Left lung (tissue), 10 donors: ENCODE results near the gene NEURL2. TPM values are rescaled to one million over a fixed set of nuclear protein-coding genes. Genes with fewer than 3 reads are reported as not detected.

ENCODE experiments used
- ATAC-seq: fragments of 200-7000 bp; cut with Tn5 transposase; one replicate; pipeline ENCODE4 v1.9.1; 2020; ENCODE audit warnings: moderate library complexity
- DNase-seq, 4 donors: peaks; one replicate each; pipeline ENCODE4 v3.0.0-alpha.2; 2013 to 2020
- H3K27ac ChIP-seq, 2 donors: fragments of 200-600 bp; sonication (generic) in 1 of 2; one replicate each; pipeline versions ENCODE4 v1.5.0 to v1.8.0; 2020 to 2021
- H3K27me3 ChIP-seq, 2 donors: fragments of 200-600 bp; sonication (generic) in 1 of 2; one replicate each; pipeline versions ENCODE4 v1.5.0 to v1.8.0; 2020 to 2021
- H3K36me3 ChIP-seq, 2 donors: fragments of 200-600 bp; sonication (generic) in 1 of 2; one replicate each; pipeline versions ENCODE4 v1.5.0 to v1.8.0; 2020 to 2021
- H3K4me1 ChIP-seq, 2 donors: fragments of 200-600 bp; one replicate each; pipeline ENCODE4 v1.8.0; 2021
- H3K4me3 ChIP-seq, 2 donors: fragments of 200-600 bp; sonication (generic) in 1 of 2; one replicate each; pipeline versions ENCODE4 v1.5.0 to v1.8.0; 2020 to 2021; ENCODE audit warnings: mild to moderate bottlenecking in 1 of 2
- H3K9me3 ChIP-seq, 2 donors: fragments of 200-600 bp; sonication (generic) in 1 of 2; one replicate each; pipeline versions ENCODE4 v1.5.0 to v1.8.0; 2020 to 2021
- intact Hi-C, 2 donors: fragments of 100-400 bp; cut with DNase I; formaldehyde crosslinking; loops; one replicate each; pipeline versions ENCODE4 v1.11.2 to v1.14.2; 2022
- polyA plus RNA-seq, 6 donors: library from polyadenylated mRNA; unstranded; fragments of 120-200 nt; gene quantifications; one replicate each; pipeline ENCODE4 v1.2.1, GENCODE V29; 2013; ENCODE audit not compliant: insufficient read length in 6 of 6
- total RNA-seq, 2 donors: library from RNA; stranded (reverse); fragmentation: NEBNext Ultra II Directional; extraction: Animal tissue kit (Norgen Biotek cat#: 25700); gene quantifications; one replicate each; pipeline ENCODE4 v1.2.1, GENCODE V29; 2021
- TF ChIP-seq, protein P1 (sequence below), 2 donors: fragments of 200-600 bp; sonication (generic) in 1 of 2; IDR thresholded peaks; one replicate each; pipeline versions ENCODE4 v1.5.0 to v1.8.0; 2021; ENCODE audit warnings: antibody characterized with exemption in 2 of 2
- donor health status: DM: no; HTN: yes; CAD: no.
- donor health status: DM: no; HTN: no; CAD: no.

Gene NEURL2
- total and polyA plus RNA-seq, 8 donors = 3.4 to 5.6 (median 4.3) TPM

DNA sequence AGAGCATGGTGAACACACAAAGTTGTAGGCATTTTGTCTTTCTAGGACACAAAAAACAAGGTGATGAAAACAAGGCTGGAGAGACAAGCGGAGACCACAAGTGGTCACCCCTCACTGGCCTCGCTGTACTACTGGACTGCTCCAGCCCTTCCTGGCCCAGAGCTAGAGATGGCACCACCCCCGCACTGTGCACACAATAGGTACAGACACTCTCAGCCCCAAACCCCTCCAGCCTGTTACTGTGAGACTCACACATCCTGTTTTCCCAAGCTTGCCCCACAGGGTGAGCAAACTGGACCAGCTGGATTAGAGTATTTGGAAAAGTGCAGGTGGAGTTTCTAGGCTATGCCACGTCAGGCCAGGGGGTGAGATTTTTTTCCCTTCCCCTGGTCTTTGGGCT, 18.4 kb downstream of the NEURL2 start:
- no peak overlapping the region for H3K4me3 ChIP-seq
- no peaks in the 10 kb centered on the region for H3K9me3 ChIP-seq
- intact Hi-C loops = no loop called here
- no peaks in the 10 kb centered on the region for H3K27me3 ChIP-seq
- TF ChIP-seq, protein P1, sequence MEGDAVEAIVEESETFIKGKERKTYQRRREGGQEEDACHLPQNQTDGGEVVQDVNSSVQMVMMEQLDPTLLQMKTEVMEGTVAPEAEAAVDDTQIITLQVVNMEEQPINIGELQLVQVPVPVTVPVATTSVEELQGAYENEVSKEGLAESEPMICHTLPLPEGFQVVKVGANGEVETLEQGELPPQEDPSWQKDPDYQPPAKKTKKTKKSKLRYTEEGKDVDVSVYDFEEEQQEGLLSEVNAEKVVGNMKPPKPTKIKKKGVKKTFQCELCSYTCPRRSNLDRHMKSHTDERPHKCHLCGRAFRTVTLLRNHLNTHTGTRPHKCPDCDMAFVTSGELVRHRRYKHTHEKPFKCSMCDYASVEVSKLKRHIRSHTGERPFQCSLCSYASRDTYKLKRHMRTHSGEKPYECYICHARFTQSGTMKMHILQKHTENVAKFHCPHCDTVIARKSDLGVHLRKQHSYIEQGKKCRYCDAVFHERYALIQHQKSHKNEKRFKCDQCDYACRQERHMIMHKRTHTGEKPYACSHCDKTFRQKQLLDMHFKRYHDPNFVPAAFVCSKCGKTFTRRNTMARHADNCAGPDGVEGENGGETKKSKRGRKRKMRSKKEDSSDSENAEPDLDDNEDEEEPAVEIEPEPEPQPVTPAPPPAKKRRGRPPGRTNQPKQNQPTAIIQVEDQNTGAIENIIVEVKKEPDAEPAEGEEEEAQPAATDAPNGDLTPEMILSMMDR (IDR thresholded peaks at IDR 0.05) = no peak
- ATAC-seq = no peak
- no peak for DNase-seq
- peaks cover 0 to 16% of the 10 kb centered on the region in 2 donors for H3K36me3 ChIP-seq
- H3K4me1 ChIP-seq = no peaks in the 10 kb centered on the region
- no peak overlapping the region for H3K27ac ChIP-seq

DNA sequence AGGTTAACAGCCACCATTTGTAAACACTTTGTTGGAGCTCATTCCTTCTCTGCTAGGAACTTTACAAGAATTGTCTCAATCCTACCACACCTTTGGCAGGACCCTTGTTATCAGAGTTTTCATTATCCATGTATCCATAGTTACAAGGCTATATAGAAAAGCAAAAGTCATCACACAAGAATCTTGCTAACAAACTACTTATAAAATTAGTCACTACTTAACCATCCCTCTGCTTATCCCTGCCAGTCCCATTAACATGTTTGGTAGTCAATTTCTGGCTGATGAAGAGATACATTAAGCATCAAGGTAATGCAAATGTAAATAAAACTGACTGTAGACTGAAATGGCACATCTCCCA, 23.2 kb downstream of the NEURL2 start:
- intact Hi-C loops = no loop called here
- H3K9me3 ChIP-seq = no peaks in the 10 kb centered on the region
- H3K4me1 ChIP-seq = peaks cover 0 to 5% of the 10 kb centered on the region in 2 donors
- no peaks in the 10 kb centered on the region for H3K27me3 ChIP-seq
- TF ChIP-seq, protein P1 (IDR thresholded peaks at IDR 0.05) = no peak
- H3K4me3 ChIP-seq = no peak overlapping the region
- no peak overlapping the region for H3K27ac ChIP-seq
- peaks cover 0 to 1% of the 10 kb centered on the region in 2 donors for H3K36me3 ChIP-seq
- DNase-seq (no peak), ATAC-seq (peak; percentile 74)

DNA sequence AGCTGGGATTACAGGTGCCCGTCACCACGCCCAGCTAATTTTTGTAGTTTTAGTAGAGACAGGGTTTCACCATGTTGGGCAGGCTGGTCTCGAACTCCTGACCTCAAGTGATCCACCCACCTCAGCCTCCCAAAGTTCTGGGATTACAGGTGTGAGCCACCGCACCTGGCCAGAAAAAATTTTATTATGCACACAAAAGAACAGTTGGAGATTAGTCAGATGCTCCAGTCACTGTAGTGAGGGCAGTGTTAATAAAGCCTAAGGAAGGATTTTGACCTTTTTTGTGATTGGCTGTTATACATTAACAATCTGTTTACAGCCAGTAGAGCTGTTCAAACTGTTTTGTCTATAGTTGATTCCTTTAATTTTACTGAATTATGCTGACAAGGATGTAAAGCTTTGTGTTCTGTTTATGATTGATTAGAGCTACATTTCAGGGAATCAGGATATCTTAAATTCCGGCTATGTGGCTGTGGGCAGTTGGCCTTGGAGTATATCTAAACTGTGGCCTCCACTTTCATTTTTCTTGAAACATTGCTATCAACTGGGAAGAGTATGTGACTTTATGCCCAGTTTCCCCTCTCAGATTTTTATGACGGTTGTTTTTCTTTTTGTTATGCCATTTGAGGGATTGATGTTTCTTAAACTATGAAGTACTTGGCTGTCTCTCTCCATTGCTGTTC, 23.7 kb downstream of the NEURL2 start:
- Histone ChIP-seq H3K27me3 (no peaks in the 10 kb centered on the region), H3K9me3 (no peaks in the 10 kb centered on the region), H3K36me3 (no peaks in the 10 kb centered on the region), H3K4me3 (no peak overlapping the region), H3K4me1 (peaks cover 0 to 5% of the 10 kb centered on the region in 2 donors), H3K27ac (no peak overlapping the region)
- TF ChIP-seq, protein P1 (IDR thresholded peaks at IDR 0.05) = no peak
- DNase-seq (no peak), ATAC-seq (peak; percentile 33)
- intact Hi-C loops = no loop called here

DNA sequence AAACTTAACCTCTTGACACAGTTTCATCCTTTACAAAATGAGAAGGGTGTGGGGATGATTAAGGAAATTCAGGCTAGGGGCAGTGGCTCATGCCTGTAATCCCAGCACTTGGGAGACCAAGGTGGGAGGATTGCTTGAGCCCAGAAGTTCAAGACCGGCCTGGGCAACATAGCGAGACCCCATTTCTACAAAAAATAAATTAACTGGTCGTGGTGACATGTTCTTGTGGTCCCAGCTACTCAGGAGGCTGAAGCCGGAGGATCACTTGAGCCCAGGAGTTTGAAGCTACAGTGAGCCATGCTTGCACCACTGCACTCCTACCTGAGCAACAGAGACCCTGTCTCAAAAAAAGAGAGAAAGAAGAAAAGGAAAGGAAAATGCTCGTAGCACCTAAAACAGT, 24.6 kb downstream of the NEURL2 start:
- no peak for DNase-seq
- H3K4me1 ChIP-seq = peaks cover 0 to 5% of the 10 kb centered on the region in 2 donors
- no peak overlapping the region for H3K4me3 ChIP-seq
- intact Hi-C loops = no loop called here
- no peaks in the 10 kb centered on the region for H3K9me3 ChIP-seq
- no peaks in the 10 kb centered on the region for H3K27me3 ChIP-seq
- no peaks in the 10 kb centered on the region for H3K36me3 ChIP-seq
- ATAC-seq = no peak
- TF ChIP-seq, protein P1 (IDR thresholded peaks at IDR 0.05) = no peak
- H3K27ac ChIP-seq = no peak overlapping the region

DNA sequence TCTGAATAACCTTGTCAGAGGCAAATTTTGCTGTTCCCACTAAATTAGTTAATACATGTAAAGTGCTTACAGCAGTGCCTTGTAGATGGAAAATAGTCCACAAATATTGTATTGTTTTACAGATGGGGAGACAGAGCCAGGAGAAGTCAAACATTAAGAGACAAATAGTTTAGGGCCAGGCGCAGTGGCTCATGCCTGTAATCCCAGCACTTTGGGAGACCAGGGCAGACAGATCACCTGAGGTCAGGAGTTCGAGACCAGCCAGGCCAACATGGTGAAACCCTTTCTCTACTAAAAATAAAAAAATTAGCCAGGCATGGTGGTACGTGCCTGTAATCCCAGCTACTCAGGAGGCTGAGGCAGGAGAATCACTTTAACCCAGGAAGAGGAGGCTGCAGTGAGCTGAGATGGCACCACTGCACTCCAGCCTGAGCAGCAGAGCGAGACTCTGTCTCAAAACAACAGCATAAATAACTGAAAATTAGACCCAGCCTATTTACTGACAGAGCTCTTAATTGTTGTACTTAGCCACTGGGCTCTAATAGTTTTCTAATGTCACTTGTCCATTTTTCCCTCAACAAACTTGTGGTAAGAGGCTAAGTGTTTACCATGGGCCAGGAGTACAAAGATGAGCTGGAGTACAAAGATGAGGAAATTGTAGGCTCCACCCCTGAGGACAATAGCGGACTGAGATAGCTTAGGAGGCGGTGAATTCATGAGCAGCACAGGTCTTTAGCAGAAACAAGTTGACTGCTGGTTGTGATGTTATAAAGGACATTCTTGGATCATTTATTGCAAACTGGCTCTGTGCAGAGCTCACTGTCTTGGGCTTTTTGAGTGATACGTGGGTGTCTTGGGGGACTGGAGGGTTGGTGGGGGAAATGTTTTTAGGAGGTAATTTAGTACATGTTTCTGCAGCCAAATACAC, 27.2 kb downstream of the NEURL2 start:
- no peaks in the 10 kb centered on the region for H3K27me3 ChIP-seq
- H3K36me3 ChIP-seq = no peaks in the 10 kb centered on the region
- DNase-seq (no peak), ATAC-seq (no peak)
- intact Hi-C loops = no loop called here
- peaks cover 0 to 7% of the 10 kb centered on the region in 2 donors for H3K4me1 ChIP-seq
- TF ChIP-seq, protein P1 (IDR thresholded peaks at IDR 0.05) = no peak
- H3K9me3 ChIP-seq = no peaks in the 10 kb centered on the region
- H3K27ac ChIP-seq = no peak overlapping the region
- no peak overlapping the region for H3K4me3 ChIP-seq
